GM18861 (cell line): ENCODE measurements around the gene DNAH7.
"Not testable (repeated sequence)": the region's sequence is repeated elsewhere in the genome, so short reads cannot be mapped to it uniquely, and the experiment has no call there.

Experiments used
- ATAC-seq: cut with Tn5 transposase; IDR thresholded peaks from one replicate; pipeline ENCODE4 v1.9.1; 2021; ENCODE audit not compliant: unreplicated experiment

DNAH7 gene

GRCh38 chr2:195984923-195985726 lies 83.5 kb downstream of the DNAH7 start:
- no peak for ATAC-seq

GRCh38 chr2:195967336-195967735 lies 101.3 kb downstream of the DNAH7 start:
- no peak for ATAC-seq

- no peak for ATAC-seq
Observed at GRCh38 chr2:195961873-195962272, 106.8 kb downstream of the DNAH7 start.

- no peak for ATAC-seq
Observed at GRCh38 chr2:195959341-195959740, 109.3 kb downstream of the DNAH7 start.

GRCh38 chr2:195956725-195957124 lies 111.9 kb downstream of the DNAH7 start:
- ATAC-seq: no peak

- no peak for ATAC-seq
Observed at GRCh38 chr2:195945056-195945455, 123.6 kb downstream of the DNAH7 start.

GRCh38 chr2:195937176-195937575 lies 131.5 kb downstream of the DNAH7 start:
- no peak for ATAC-seq

GRCh38 chr2:195934484-195934883 lies 134.2 kb downstream of the DNAH7 start:
- ATAC-seq: no peak

GRCh38 chr2:195929531-195929930 lies 139.1 kb downstream of the DNAH7 start:
- ATAC-seq: no peak

- no peak for ATAC-seq
Observed at GRCh38 chr2:195925120-195925519, 143.5 kb downstream of the DNAH7 start.

GRCh38 chr2:195923889-195924288 lies 144.7 kb downstream of the DNAH7 start:
- ATAC-seq: no peak

- ATAC-seq: not testable (repeated sequence)
Observed at GRCh38 chr2:195917021-195917600, 151.5 kb downstream of the DNAH7 start.

GRCh38 chr2:195912079-195912478 lies 156.6 kb downstream of the DNAH7 start:
- no peak for ATAC-seq

GRCh38 chr2:195910570-195910969 lies 158.1 kb downstream of the DNAH7 start:
- ATAC-seq: no peak

- no peak for ATAC-seq
Observed at GRCh38 chr2:195909926-195910325, 158.7 kb downstream of the DNAH7 start.

- no peak for ATAC-seq
Observed at GRCh38 chr2:195907474-195907873, 161.2 kb downstream of the DNAH7 start.

GRCh38 chr2:195903956-195904355 lies 164.7 kb downstream of the DNAH7 start:
- no peak for ATAC-seq

- no peak for ATAC-seq
Observed at GRCh38 chr2:195902857-195903256, 165.8 kb downstream of the DNAH7 start.

GRCh38 chr2:195899226-195899625 lies 169.4 kb downstream of the DNAH7 start:
- ATAC-seq: no peak

- no peak for ATAC-seq
Observed at GRCh38 chr2:195898505-195899191, 170.0 kb downstream of the DNAH7 start.

- no peak for ATAC-seq
Observed at GRCh38 chr2:195891081-195891480, 177.6 kb downstream of the DNAH7 start.

GRCh38 chr2:195879153-195879552 lies 189.5 kb downstream of the DNAH7 start:
- ATAC-seq: no peak
